GM12878 (cell line): Measurements from ENCODE around the gene SLC17A8. TPM values are rescaled to one million over a fixed set of nuclear protein-coding genes. Genes with fewer than 3 reads are reported as not detected.

Source experiments
- ATAC-seq: fragments of 200-7000 bp; cut with Tn5 transposase; 3 replicates; pipeline ENCODE4 v1.9.1; 2020; ENCODE audit warnings: mild to moderate bottlenecking, moderate library complexity
- BruUV-seq: library from RNA; stranded (reverse); fragments of 400-500 nt; replicated peaks from 2 replicates; lab custom pipeline; 2021; lab: Mats Ljungman, UMichigan
- CTCF ChIA-PET: fragments of 300-600 bp; sonication (Branson Sonifier 250); formaldehyde crosslinking; extraction: SDS; loops from one replicate; lab custom pipeline; 2021; ENCODE audit warnings: inconsistent platforms; lab: Yijun Ruan, JAX
- POLR2A ChIA-PET: fragments of 350-600 bp; formaldehyde crosslinking; extraction: SDS; loops from one replicate; lab custom pipeline; 2021; ENCODE audit warnings: inconsistent platforms; lab: Charles Lee
- RAD21 ChIA-PET: fragments of 300-600 bp; sonication (Branson Sonifier 250); formaldehyde crosslinking; loops from one replicate; lab custom pipeline; 2023; ENCODE audit warnings: antibody characterized with exemption; ENCODE audit not compliant: unreplicated experiment; lab: Charles Lee
- SMC1A ChIA-PET: fragments of 300-600 bp; sonication (Branson Sonifier 250); formaldehyde crosslinking; loops from one replicate; lab custom pipeline; 2023; ENCODE audit not compliant: unreplicated experiment, uncharacterized antibody; lab: Charles Lee
- DNase-seq: peaks from one replicate; pipeline ENCODE4 v3.0.0-alpha.2; 2011; ENCODE audit warnings: low read depth, low spot score
- FAIRE-seq: peaks from 3 replicates; lab custom pipeline; 2011; peaks lifted over from hg19 to GRCh38; lab: Jason Lieb, UNC
- H2AFZ ChIP-seq: 2 replicates; pipeline ENCODE4 v1.6.0; 2011; ENCODE audit warnings: low read depth, low read length, control low read depth; ENCODE audit not compliant: control insufficient read depth
- H3K27ac ChIP-seq: 2 replicates; pipeline ENCODE4 v1.5.1; 2011; ENCODE audit warnings: control low read depth; ENCODE audit not compliant: control insufficient read depth, insufficient read depth
- H3K27me3 ChIP-seq, 2 experiments: replicated peaks in 1 of 2; 2 replicates each; pipeline versions ENCODE4 v1.6.0 to v1.6.1; 2011; ENCODE audit warnings: low read length in 1 of 2; ENCODE audit not compliant: control insufficient read depth in 2 of 2, insufficient read depth in 2 of 2
- H3K36me3 ChIP-seq, 2 experiments: 2 replicates each; pipeline ENCODE4 v1.5.1; 2011; ENCODE audit warnings: low read length in 1 of 2; ENCODE audit not compliant: control insufficient read depth in 2 of 2, insufficient read depth in 2 of 2
- H3K4me1 ChIP-seq: 2 replicates; pipeline ENCODE4 v1.6.1; 2011; ENCODE audit warnings: mild to moderate bottlenecking, low read length, moderate library complexity, mixed read lengths; ENCODE audit not compliant: control insufficient read depth, insufficient read depth
- H3K4me2 ChIP-seq: 2 replicates; pipeline ENCODE4 v1.6.0; 2011; ENCODE audit warnings: control low read depth; ENCODE audit not compliant: control insufficient read depth, insufficient read depth
- H3K4me3 ChIP-seq: fragments of 200-600 bp; sonication (generic); 2 replicates; pipeline ENCODE4 v1.5.1; 2016
- H3K79me2 ChIP-seq: 2 replicates; pipeline ENCODE4 v1.6.0; 2011; ENCODE audit warnings: low read length; ENCODE audit not compliant: control insufficient read depth, insufficient read depth
- H3K9ac ChIP-seq: 2 replicates; pipeline ENCODE4 v1.8.0; 2011; ENCODE audit warnings: low read length, control low read depth, mixed read lengths; ENCODE audit not compliant: control insufficient read depth, insufficient read depth
- H3K9me3 ChIP-seq: replicated peaks from 3 replicates; pipeline ENCODE4 v1.5.1; 2011; ENCODE audit warnings: mild to moderate bottlenecking, low read length; ENCODE audit not compliant: control insufficient read depth, insufficient read depth
- H4K20me1 ChIP-seq: 2 replicates; pipeline ENCODE4 v1.6.0; 2011; ENCODE audit not compliant: control insufficient read depth, insufficient read depth
- BMI1 ChIP-seq: fragments of 450-650 bp; IDR thresholded peaks from 2 replicates; pipeline ENCODE4 v1.6.1; 2016; ENCODE audit warnings: mild to moderate bottlenecking, moderate library complexity, borderline replicate concordance
- CREB1 ChIP-seq: IDR thresholded peaks from 2 replicates; pipeline ENCODE4 v1.6.1; 2012; ENCODE audit warnings: low read depth, mild to moderate bottlenecking, inconsistent platforms
- EP300 ChIP-seq, 2 experiments: fragments of 150-350 bp in 1 of 2; IDR thresholded peaks; 2 replicates each; pipeline ENCODE4 v1.6.1; 2011 to 2012; ENCODE audit warnings: low read depth in 2 of 2, low read length in 2 of 2, borderline replicate concordance in 1 of 2, improper control_type of control experiment in 1 of 2, inconsistent platforms in 1 of 2; ENCODE audit not compliant: control insufficient read depth in 1 of 2
- ESRRA ChIP-seq: IDR thresholded peaks from 2 replicates; pipeline ENCODE4 v1.6.1; 2012; ENCODE audit warnings: mild to moderate bottlenecking, low read length, improper control_type of control experiment
- GABPA ChIP-seq: IDR thresholded peaks from 2 replicates; pipeline ENCODE4 v1.6.1; 2014; ENCODE audit warnings: antibody characterized with exemption, low read depth, mild to moderate bottlenecking, inconsistent platforms
- IRF4 ChIP-seq: IDR thresholded peaks from 2 replicates; pipeline ENCODE4 v1.6.1; 2011; ENCODE audit warnings: low read depth, low read length
- MTA2 ChIP-seq: fragments of 450-650 bp; IDR thresholded peaks from 2 replicates; pipeline ENCODE4 v1.6.1; 2016; ENCODE audit warnings: low read depth, mild to moderate bottlenecking, moderate library complexity
- NR2C1 ChIP-seq: fragments of 450-650 bp; IDR thresholded peaks from 2 replicates; pipeline ENCODE4 v1.6.1; 2017; ENCODE audit warnings: antibody characterized with exemption, mild to moderate bottlenecking, moderate library complexity
- PAX8 ChIP-seq: fragments of 450-650 bp; IDR thresholded peaks from 2 replicates; pipeline ENCODE4 v1.6.1; 2017; ENCODE audit warnings: mild to moderate bottlenecking, moderate library complexity
- PRDM15 ChIP-seq: fragments of 450-650 bp; formaldehyde crosslinking; IDR thresholded peaks from 2 replicates; pipeline ENCODE4 v1.4.0; 2020; ENCODE audit warnings: mild to moderate bottlenecking, moderate library complexity
- SMARCA5 ChIP-seq: fragments of 450-650 bp; IDR thresholded peaks from 2 replicates; pipeline ENCODE4 v1.6.1; 2017; ENCODE audit warnings: mild to moderate bottlenecking
- SREBF2 ChIP-seq: IDR thresholded peaks from 2 replicates; pipeline ENCODE4 v1.6.1; 2012; ENCODE audit warnings: mild to moderate bottlenecking, low read length
- SUZ12 ChIP-seq: fragments of 200-600 bp; sonication (generic); IDR thresholded peaks from one replicate; pipeline ENCODE4 v1.6.1; 2018; ENCODE audit warnings: antibody characterized with exemption, mild to moderate bottlenecking; ENCODE audit not compliant: unreplicated experiment
- ZNF207 ChIP-seq: fragments of 450-650 bp; IDR thresholded peaks from 2 replicates; pipeline ENCODE4 v1.6.1; 2014; ENCODE audit warnings: antibody characterized with exemption, mild to moderate bottlenecking, borderline replicate concordance
- ZNF687 ChIP-seq: fragments of 450-650 bp; IDR thresholded peaks from 2 replicates; pipeline ENCODE4 v1.6.1; 2017; ENCODE audit warnings: mild to moderate bottlenecking, moderate library complexity
- ZZZ3 ChIP-seq: IDR thresholded peaks from 2 replicates; pipeline ENCODE4 v1.6.1; 2011; ENCODE audit warnings: low read depth; ENCODE audit not compliant: control insufficient read depth, insufficient read length
- WGBS: methylation state at CpG from one replicate; pipeline ENCODE4 v1.1.6; 2016; ENCODE audit warnings: low lambda C conversion rate; ENCODE audit not compliant: insufficient replicate concordance, insufficient coverage; ENCODE audit errors: missing lambda C conversion rate; 5-methylcytosine and 5-hydroxymethylcytosine counted together
- in situ Hi-C: fragments of 300-500 bp; cut with MboI; formaldehyde crosslinking; loops from 9 replicates; pipeline ENCODE4 v1.14.3; 2018; ENCODE audit warnings: mixed read lengths
- intact Hi-C: fragments of 100-400 bp; cut with micrococcal nuclease; formaldehyde crosslinking; loops from one replicate; pipeline ENCODE4 v1.14.2; 2022; ENCODE audit not compliant: unreplicated experiment
- polyA plus RNA-seq, 11 experiments: library from polyadenylated mRNA; depleted of rRNA in 4 of 11; unstranded in 6 of 11; stranded (reverse) in 5 of 11; fragments of >200 nt; fragmentation: Nextera tagmentation in 4 of 11; fragmentation: Illumina TruSeq in 1 of 11; extraction: Ambion mirVana in 4 of 11; extraction: Trizol in 1 of 11; gene quantifications; 1 replicate in 1 of 11; 2 replicates in 10 of 11; pipeline versions ENCODE4 v1.2.1 to v1.2.3, GENCODE V29; 2011 to 2016; ENCODE audit warnings: inconsistent platforms in 2 of 11, missing spikeins in 2 of 11, low read depth in 1 of 11
- total RNA-seq, 4 experiments: library from RNA; depleted of rRNA in 3 of 4; stranded (reverse); fragments of >200 nt in 3 of 4; fragmentation: Illumina TruSeq in 1 of 4; extraction: Trizol in 1 of 4; gene quantifications; 2 replicates each; pipeline versions ENCODE4 v1.2.1 to v1.2.3, GENCODE V29; 2013 to 2021

Gene SLC17A8
- total and polyA plus RNA-seq, 10 of the 15 experiments (the other 5 are each of a cell fraction or from before 2014, with no cell fraction given): 0.18 TPM; not detected in 9

GRCh38 chr12:100329800-100330199, 27.1 kb upstream of the SLC17A8 start:
- Histone ChIP-seq H4K20me1 (no peaks in the 10 kb centered on the region), H3K4me2 (peak overlapping the region; percentile 53; the same call in 1 of the 2 replicates), H2AFZ (peak overlapping the region; percentile 78), H3K27me3 (no peaks in the 10 kb centered on the region), H3K27ac (peak overlapping the region; percentile 89), H3K79me2 (no peaks in the 10 kb centered on the region), H3K4me1 (peaks cover 9% of the 10 kb centered on the region), H3K9me3 (no peaks in the 10 kb centered on the region; the same call in 2 of the 3 replicates), H3K36me3 (peaks cover 1 to 9% of the 10 kb centered on the region in 2 experiments; a peak in 3 of 4 replicates), H3K9ac (no peak overlapping the region), H3K4me3 (no peak overlapping the region)
- FAIRE-seq (peak; percentile 70), ATAC-seq (peak; percentile 99), DNase-seq (peak; percentile 77)
- intact Hi-C loops (no loop called here), in situ Hi-C loops (no loop called here)
- RAD21 ChIA-PET: no interaction called here
- CTCF ChIA-PET: interaction anchor here (0.5 to 1.5 kb wide), 5 partner anchors 12 to 192 kb away, joined by 3 read pairs; partner anchors contain the start of genes DEPDC4 and SCYL2
- POLR2A ChIA-PET: interaction anchor here (0.5 to 2.1 kb wide), 6 partner anchors 12 to 1555 kb away, joined by 3 to 18 read pairs (median 4); partner anchors contain the start of genes DEPDC4 and SCYL2
- 71% methylated on average over 2 of the region's 2 CpGs for WGBS
- SMC1A ChIA-PET: interaction anchor here (0.6 to 2.0 kb wide), 9 partner anchors 13 to 237 kb away, joined by 3 to 14 read pairs (median 3); partner anchors contain the start of genes DEPDC4 and SCYL2
- BruUV-seq: no TSS peak
- TF ChIP-seq PRDM15 (no peak), ZZZ3 (no peak), SREBF2 (no peak), MTA2 (peak; percentile 81), IRF4 (no peak; the same call in 1 of the 2 replicates), SUZ12 (no peak), ESRRA (no peak), ZNF687 (peak; percentile 89; the same call in 1 of the 2 replicates), EP300 (IDR thresholded peaks at IDR 0.05; ENCODE audit: borderline replicate concordance in 1 of 2, control insufficient read depth in 1 of 2, low read depth in 2 of 2, low read length in 2 of 2) (peak in 1 of 2 experiments; percentile 53; a peak in 2 of 4 replicates), CREB1 (no peak), ZNF207 (no peak), SMARCA5 (0 out of 2 replicates have a peak, but pooled peaks have one; percentile 7), BMI1 (0 out of 2 replicates have a peak, but pooled peaks have one; percentile 40), GABPA (no peak), NR2C1 (no peak), PAX8 (no peak)
